Activated T-helper 2 cell treated with anti-CD3 and anti-CD28 coated beads, Interferon-gamma antibody, Interleukin-2, Interleukin-4, amounts not matched to agents 10 μg/mL and 5 μg/mL and 100 μg/mL, durations not matched to agents 14 hours and 24 hours and 36 hours (primary cell): ENCODE results near the gene EVL. TPM values are rescaled to one million over a fixed set of nuclear protein-coding genes. Genes with fewer than 3 reads are reported as not detected.
A peak's percentile ranks its signal among the peaks of the same experiment; 100 is the strongest.

Source experiments
- DNase-seq: peaks from one replicate; pipeline ENCODE4 v3.0.0; 2021; ENCODE audit warnings: low spot score
- H3K27ac Mint-ChIP-seq: one replicate; pipeline ENCODE4 v1.8.0; 2021; ENCODE audit warnings: mixed read lengths
- H3K27me3 Mint-ChIP-seq: one replicate; pipeline ENCODE4 v1.8.0; 2021; ENCODE audit warnings: low read depth, mixed read lengths
- H3K36me3 Mint-ChIP-seq: one replicate; pipeline ENCODE4 v1.8.0; 2021; ENCODE audit warnings: low read depth, mixed read lengths
- H3K4me1 Mint-ChIP-seq: one replicate; pipeline ENCODE4 v1.8.0; 2021; ENCODE audit warnings: low read depth, mixed read lengths
- H3K4me3 Mint-ChIP-seq: one replicate; pipeline ENCODE4 v1.8.0; 2021; ENCODE audit warnings: low read depth, mild to moderate bottlenecking, moderate library complexity, mixed read lengths
- H3K9me3 Mint-ChIP-seq: one replicate; pipeline ENCODE4 v1.8.0; 2021; ENCODE audit warnings: mixed read lengths
- intact Hi-C: fragments of 100-400 bp; cut with micrococcal nuclease; formaldehyde crosslinking; loops from one replicate; pipeline ENCODE4 v1.15.1; 2023
- total RNA-seq: library from RNA; stranded (reverse); gene quantifications from 2 replicates; pipeline ENCODE4 v1.2.3, GENCODE V29; 2022

Gene EVL
- total RNA-seq, 1 donor from 2014 or later, result 255 TPM

GRCh38 chr14:100114109-100114765, 49.0 kb downstream of the EVL start:
- intact Hi-C loops, result no loop called here
- H3K4me1 Mint-ChIP-seq, result peaks cover 24% of the 10 kb centered on the region
- DNase-seq, result no peak

GRCh38 chr14:100115236-100115635, 50.0 kb downstream of the EVL start:
- Mint-ChIP-seq H3K4me3 (no peak overlapping the region), H3K36me3 (peaks cover 65% of the 10 kb centered on the region), H3K9me3 (no peaks in the 10 kb centered on the region), H3K27ac (no peak overlapping the region), H3K27me3 (no peaks in the 10 kb centered on the region), H3K4me1 (peaks cover 21% of the 10 kb centered on the region)
- intact Hi-C loops, result no loop called here
- DNase-seq, result no peak

More at GRCh38 chr14:100114109-100114765, 49.0 kb downstream of the EVL start:
- Mint-ChIP-seq H3K4me3 (no peak overlapping the region), H3K9me3 (no peaks in the 10 kb centered on the region), H3K36me3 (peaks cover 68% of the 10 kb centered on the region), H3K27me3 (no peaks in the 10 kb centered on the region), H3K27ac (no peak overlapping the region)

GRCh38 chr14:100115726-100116125, 50.5 kb downstream of the EVL start:
- Mint-ChIP-seq H3K9me3 (no peaks in the 10 kb centered on the region), H3K4me3 (no peak overlapping the region), H3K27ac (no peak overlapping the region), H3K4me1 (peaks cover 23% of the 10 kb centered on the region), H3K36me3 (peaks cover 67% of the 10 kb centered on the region), H3K27me3 (no peaks in the 10 kb centered on the region)
- DNase-seq, result no peak
- intact Hi-C loops, result no loop called here

- peaks cover 23% of the 10 kb centered on the region for H3K4me1 Mint-ChIP-seq
- H3K36me3 Mint-ChIP-seq, result peaks cover 67% of the 10 kb centered on the region
- H3K27me3 Mint-ChIP-seq, result no peaks in the 10 kb centered on the region
- H3K9me3 Mint-ChIP-seq, result no peaks in the 10 kb centered on the region
- no peak for DNase-seq
- intact Hi-C loops, result no loop called here
- no peak overlapping the region for H3K4me3 Mint-ChIP-seq
- no peak overlapping the region for H3K27ac Mint-ChIP-seq
Measured at GRCh38 chr14:100116134-100116533, 50.9 kb downstream of the EVL start.

GRCh38 chr14:100117026-100117425, 51.8 kb downstream of the EVL start:
- Mint-ChIP-seq H3K27ac (peak overlapping the region; percentile 17), H3K27me3 (no peaks in the 10 kb centered on the region), H3K4me3 (no peak overlapping the region), H3K9me3 (no peaks in the 10 kb centered on the region), H3K4me1 (peaks cover 23% of the 10 kb centered on the region), H3K36me3 (peaks cover 68% of the 10 kb centered on the region)
- intact Hi-C loops, result no loop called here
- no peak for DNase-seq

- Mint-ChIP-seq H3K4me1 (peaks cover 17% of the 10 kb centered on the region), H3K36me3 (peaks cover 62% of the 10 kb centered on the region), H3K4me3 (no peak overlapping the region), H3K27me3 (no peaks in the 10 kb centered on the region), H3K27ac (peak overlapping the region; percentile 47), H3K9me3 (no peaks in the 10 kb centered on the region)
- no peak for DNase-seq
- intact Hi-C loops, result no loop called here
Measured at GRCh38 chr14:100117633-100118395, 52.6 kb downstream of the EVL start.

GRCh38 chr14:100118396-100119011, 53.3 kb downstream of the EVL start:
- no peak for DNase-seq
- Mint-ChIP-seq H3K4me1 (peaks cover 14% of the 10 kb centered on the region), H3K9me3 (no peaks in the 10 kb centered on the region), H3K27ac (peak overlapping the region; percentile 60), H3K4me3 (no peak overlapping the region), H3K36me3 (peaks cover 60% of the 10 kb centered on the region), H3K27me3 (no peaks in the 10 kb centered on the region)
- intact Hi-C loops, result no loop called here

GRCh38 chr14:100119251-100119650, 54.0 kb downstream of the EVL start:
- no peak overlapping the region for H3K4me3 Mint-ChIP-seq
- intact Hi-C loops, result no loop called here

GRCh38 chr14:100120522-100121269, 55.5 kb downstream of the EVL start:
- Mint-ChIP-seq H3K36me3 (peaks cover 66% of the 10 kb centered on the region), H3K4me1 (peaks cover 18% of the 10 kb centered on the region), H3K9me3 (no peaks in the 10 kb centered on the region), H3K27me3 (no peaks in the 10 kb centered on the region), H3K27ac (peak overlapping the region; percentile 34), H3K4me3 (no peak overlapping the region)
- DNase-seq, result no peak
- intact Hi-C loops, result no loop called here

More at GRCh38 chr14:100119251-100119650, 54.0 kb downstream of the EVL start:
- Mint-ChIP-seq H3K9me3 (no peaks in the 10 kb centered on the region), H3K36me3 (peaks cover 60% of the 10 kb centered on the region), H3K4me1 (peaks cover 14% of the 10 kb centered on the region), H3K27me3 (no peaks in the 10 kb centered on the region), H3K27ac (peak overlapping the region; percentile 60)
- no peak for DNase-seq

- H3K36me3 Mint-ChIP-seq, result peaks cover 59% of the 10 kb centered on the region
- no peak for DNase-seq
- peaks cover 18% of the 10 kb centered on the region for H3K4me1 Mint-ChIP-seq
- H3K27me3 Mint-ChIP-seq, result no peaks in the 10 kb centered on the region
- H3K4me3 Mint-ChIP-seq, result no peak overlapping the region
- H3K9me3 Mint-ChIP-seq, result no peaks in the 10 kb centered on the region
- H3K27ac Mint-ChIP-seq, result no peak overlapping the region
- intact Hi-C loops, result no loop called here
Measured at GRCh38 chr14:100121643-100122480, 56.6 kb downstream of the EVL start.

- no peaks in the 10 kb centered on the region for H3K9me3 Mint-ChIP-seq
- H3K4me3 Mint-ChIP-seq, result no peak overlapping the region
- H3K27ac Mint-ChIP-seq, result peak overlapping the region; percentile 31
- DNase-seq, result no peak
- H3K4me1 Mint-ChIP-seq, result peaks cover 18% of the 10 kb centered on the region
- H3K27me3 Mint-ChIP-seq, result no peaks in the 10 kb centered on the region
- peaks cover 59% of the 10 kb centered on the region for H3K36me3 Mint-ChIP-seq
- intact Hi-C loops, result no loop called here
Measured at GRCh38 chr14:100122481-100123223, 57.4 kb downstream of the EVL start.
